Activated CD4-positive, alpha-beta T cell treated with anti-CD3 and anti-CD28 coated beads, Interleukin-2, Interleukin-4, amounts not matched to agents 100 ng/mL and 50 ng/mL, durations not matched to agents 16 hours and 8 hours (primary cell): ENCODE measurements around the gene DUSP9.

ENCODE experiments used
- DNase-seq: peaks from one replicate; pipeline ENCODE4 v3.0.0-alpha.2; 2020; ENCODE audit warnings: low spot score

Gene DUSP9

GRCh38 chrX:153636716-153637115 lies 10.3 kb upstream of the DUSP9 start:
- DNase-seq, result no peak

GRCh38 chrX:153637121-153638040 lies 9.6 kb upstream of the DUSP9 start:
- DNase-seq, result no peak

- DNase-seq, result no peak
Measured at GRCh38 chrX:153638041-153638371, 9.0 kb upstream of the DUSP9 start.

GRCh38 chrX:153638436-153639176 lies 8.4 kb upstream of the DUSP9 start:
- DNase-seq, result no peak

- DNase-seq, result no peak
Measured at GRCh38 chrX:153639177-153640044, 7.6 kb upstream of the DUSP9 start.

- DNase-seq, result no peak
Measured at GRCh38 chrX:153640045-153640686, 6.8 kb upstream of the DUSP9 start.

GRCh38 chrX:153640736-153641575 lies 6.0 kb upstream of the DUSP9 start:
- DNase-seq, result no peak

- DNase-seq, result no peak
Measured at GRCh38 chrX:153641627-153642026, 5.4 kb upstream of the DUSP9 start.

GRCh38 chrX:153642051-153642654 lies 4.8 kb upstream of the DUSP9 start:
- no peak for DNase-seq

- DNase-seq, result no peak
Measured at GRCh38 chrX:153642655-153643430, 4.2 kb upstream of the DUSP9 start.

GRCh38 chrX:153643431-153644351 lies 3.3 kb upstream of the DUSP9 start:
- DNase-seq, result no peak

- DNase-seq, result no peak
Measured at GRCh38 chrX:153644356-153645125, 2.5 kb upstream of the DUSP9 start.

GRCh38 chrX:153645151-153645550 lies 1.9 kb upstream of the DUSP9 start:
- DNase-seq, result no peak

- DNase-seq, result no peak
Measured at GRCh38 chrX:153645921-153646488, 998 bp upstream of the DUSP9 start.

GRCh38 chrX:153647461-153648357 lies 706 bp downstream of the DUSP9 start:
- DNase-seq, result no peak
